GM12875 (cell line): ENCODE measurements around the gene VAV2.

Experiments
- H3K4me3 ChIP-seq: one replicate; pipeline ENCODE4 v1.5.1; 2011; ENCODE audit warnings: low read depth, low read length, control low read depth
- TF ChIP-seq, protein P1 (sequence below): IDR thresholded peaks from 2 replicates; pipeline ENCODE4 v1.5.1; 2011; ENCODE audit warnings: low read depth, mild to moderate bottlenecking, control low read depth, inconsistent platforms, low read length, moderate library complexity, borderline replicate concordance; ENCODE audit not compliant: insufficient read depth

VAV2 gene

DNA sequence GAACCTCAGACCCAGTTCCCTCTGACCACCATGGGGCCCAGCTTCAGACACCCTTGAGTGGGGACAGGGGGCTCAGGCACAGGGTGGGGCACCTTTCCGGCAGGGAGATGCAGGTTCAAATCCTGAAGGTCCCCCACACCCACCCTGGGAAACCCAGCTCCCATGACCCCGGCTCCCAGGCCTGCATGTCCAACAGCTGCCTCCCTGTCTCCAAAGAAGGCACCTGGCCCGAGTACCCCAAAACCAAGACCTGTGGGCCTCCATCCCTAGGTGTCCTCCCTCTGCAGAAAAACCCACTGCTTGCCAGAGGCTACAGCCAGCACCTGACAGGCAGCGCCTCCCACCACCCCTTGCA, 38.5 kb downstream of the VAV2 start:
- H3K4me3 ChIP-seq: no peak overlapping the region
- TF ChIP-seq, protein P1, sequence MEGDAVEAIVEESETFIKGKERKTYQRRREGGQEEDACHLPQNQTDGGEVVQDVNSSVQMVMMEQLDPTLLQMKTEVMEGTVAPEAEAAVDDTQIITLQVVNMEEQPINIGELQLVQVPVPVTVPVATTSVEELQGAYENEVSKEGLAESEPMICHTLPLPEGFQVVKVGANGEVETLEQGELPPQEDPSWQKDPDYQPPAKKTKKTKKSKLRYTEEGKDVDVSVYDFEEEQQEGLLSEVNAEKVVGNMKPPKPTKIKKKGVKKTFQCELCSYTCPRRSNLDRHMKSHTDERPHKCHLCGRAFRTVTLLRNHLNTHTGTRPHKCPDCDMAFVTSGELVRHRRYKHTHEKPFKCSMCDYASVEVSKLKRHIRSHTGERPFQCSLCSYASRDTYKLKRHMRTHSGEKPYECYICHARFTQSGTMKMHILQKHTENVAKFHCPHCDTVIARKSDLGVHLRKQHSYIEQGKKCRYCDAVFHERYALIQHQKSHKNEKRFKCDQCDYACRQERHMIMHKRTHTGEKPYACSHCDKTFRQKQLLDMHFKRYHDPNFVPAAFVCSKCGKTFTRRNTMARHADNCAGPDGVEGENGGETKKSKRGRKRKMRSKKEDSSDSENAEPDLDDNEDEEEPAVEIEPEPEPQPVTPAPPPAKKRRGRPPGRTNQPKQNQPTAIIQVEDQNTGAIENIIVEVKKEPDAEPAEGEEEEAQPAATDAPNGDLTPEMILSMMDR: no peak

DNA sequence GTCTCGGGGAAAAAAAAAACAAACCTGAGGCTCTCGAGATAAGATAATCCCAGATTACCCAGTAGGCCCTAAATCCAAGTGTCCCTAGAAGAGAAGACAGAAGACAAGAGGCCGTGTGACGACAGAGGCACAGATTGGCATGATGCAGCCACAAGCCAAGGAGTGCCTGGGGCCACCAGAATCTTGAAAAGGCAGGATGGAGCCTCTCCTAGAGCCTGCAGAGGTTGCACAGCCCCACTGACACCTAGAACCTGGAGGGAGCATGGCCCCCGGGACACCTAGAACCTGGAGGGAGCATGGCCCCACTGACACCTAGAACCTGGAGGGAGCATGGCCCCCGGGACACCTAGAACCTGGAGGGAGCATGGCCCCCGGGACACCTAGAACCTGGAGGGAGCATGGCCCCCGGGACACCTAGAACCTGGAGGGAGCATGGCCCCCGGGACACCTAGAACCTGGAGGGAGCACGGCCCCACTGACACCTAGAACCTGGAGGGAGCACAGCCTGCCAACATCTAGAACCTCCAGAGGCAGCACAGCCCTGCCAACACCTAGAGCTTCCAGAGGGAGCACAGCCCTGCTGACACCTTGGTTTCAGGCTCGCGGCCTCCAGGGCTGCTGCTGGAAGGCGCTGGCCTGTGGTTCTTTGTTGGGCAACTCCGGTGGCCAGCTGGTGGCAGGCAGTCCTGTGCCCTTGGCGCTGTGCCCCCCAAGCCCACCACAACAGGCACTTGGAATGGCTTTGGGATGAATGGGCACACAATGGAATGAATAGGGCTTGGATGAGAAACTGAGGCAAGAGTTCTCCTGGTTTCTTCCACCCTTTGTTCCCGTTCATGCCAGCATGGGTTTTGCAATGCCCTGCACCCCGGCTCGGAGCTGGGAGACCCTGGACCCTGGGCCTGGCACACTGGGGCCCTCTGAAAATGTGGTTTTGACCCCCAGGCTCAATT, 39.2 kb downstream of the VAV2 start:
- TF ChIP-seq, protein P1: no peak
- no peak overlapping the region for H3K4me3 ChIP-seq

DNA sequence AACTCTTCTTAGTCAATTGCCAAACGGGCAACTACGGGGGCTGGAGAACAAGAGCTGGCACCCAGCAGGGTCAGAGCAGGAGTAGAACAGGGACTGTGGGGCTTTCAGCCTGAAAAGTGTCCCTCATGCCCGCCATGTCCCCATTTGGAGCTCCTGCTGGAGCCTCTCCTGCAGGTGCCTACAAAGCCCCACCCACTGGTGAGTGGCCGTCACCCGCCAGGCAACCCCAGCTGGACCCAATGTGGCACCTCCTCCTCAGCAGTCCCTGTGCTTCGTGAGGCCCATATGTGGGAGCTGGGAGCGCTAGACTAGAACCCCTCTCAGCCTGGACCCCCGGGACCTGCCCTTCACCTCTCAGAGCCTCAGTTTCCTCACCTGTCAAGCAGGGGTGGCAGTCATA, 40.9 kb downstream of the VAV2 start:
- TF ChIP-seq, protein P1: no peak
- H3K4me3 ChIP-seq: no peak overlapping the region

DNA sequence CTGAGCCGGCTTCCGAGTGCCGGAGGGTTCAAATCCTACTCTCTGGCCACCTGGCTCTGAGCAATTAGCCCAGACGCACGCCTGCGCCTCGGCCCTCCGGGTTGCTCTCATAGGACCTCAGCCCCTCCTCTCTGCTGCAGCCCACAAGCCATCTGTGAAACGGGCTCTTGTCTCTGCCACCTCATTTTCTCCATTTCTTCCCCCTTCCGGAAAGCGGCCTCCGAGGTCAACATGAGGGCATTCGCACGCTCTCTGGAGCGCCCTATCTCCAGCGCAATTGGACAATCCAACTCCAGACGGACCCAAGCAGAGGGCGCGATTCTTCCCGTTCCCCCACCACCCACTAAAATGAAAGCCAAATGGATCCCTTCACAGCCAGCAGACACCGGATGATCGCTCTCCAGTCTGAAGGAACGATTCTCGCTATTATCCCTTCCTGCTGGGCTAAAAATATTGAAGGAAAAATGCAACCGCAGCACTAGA, 41.5 kb downstream of the VAV2 start:
- TF ChIP-seq, protein P1: no peak
- no peak overlapping the region for H3K4me3 ChIP-seq

DNA sequence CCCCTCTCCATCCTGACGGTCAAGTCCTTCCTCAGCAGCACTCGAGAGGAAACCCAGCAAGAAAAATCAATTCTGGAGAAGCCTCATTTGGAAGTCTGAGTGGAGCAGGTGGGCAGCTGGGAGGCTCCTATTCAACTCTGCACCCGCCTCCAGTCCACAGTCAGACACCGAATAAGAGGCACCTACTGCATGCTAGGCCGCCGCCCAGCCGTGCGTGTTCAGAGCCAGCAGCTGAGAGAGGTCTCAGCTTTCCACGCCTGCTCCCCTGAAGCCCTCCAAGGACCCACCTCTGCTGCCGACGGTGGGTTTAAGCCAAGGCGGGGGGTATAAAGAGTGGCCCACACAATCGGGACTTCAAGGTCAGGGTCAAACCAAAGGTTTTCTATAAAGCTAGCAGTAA, 41.9 kb downstream of the VAV2 start:
- TF ChIP-seq, protein P1: no peak
- no peak overlapping the region for H3K4me3 ChIP-seq

DNA sequence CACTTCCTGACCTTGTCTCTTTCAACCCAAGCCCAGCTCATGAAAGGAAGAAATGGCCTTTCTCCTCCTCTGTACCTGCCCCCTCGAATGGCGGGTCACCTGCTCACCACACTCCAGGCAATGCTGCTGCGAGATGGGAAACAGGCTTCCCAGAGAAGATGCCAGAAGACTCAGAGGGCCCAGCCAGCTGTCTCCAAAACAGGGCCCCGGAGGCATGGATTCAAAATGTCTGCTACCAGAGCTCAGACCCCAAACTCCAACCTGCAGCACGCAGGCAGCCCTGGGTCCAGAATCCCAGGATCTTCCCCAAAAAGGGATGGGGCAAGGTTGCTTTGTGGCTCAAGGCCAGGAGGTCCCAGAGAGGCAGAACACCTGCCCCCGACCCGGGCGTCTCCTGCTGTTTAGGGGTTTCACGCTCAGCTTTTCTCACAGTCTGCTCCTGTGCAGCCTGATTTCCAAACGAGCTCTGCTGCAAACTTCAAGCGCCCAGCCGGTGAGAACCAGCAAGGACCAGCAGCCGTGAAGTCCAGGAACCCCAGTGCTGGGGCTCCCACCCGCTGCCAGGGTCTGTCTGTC, 42.5 kb downstream of the VAV2 start:
- no peak overlapping the region for H3K4me3 ChIP-seq

More for the DNA sequence above, 42.5 kb downstream of the VAV2 start:
- TF ChIP-seq, protein P1: no peak
